Hepatocyte (in vitro differentiated cells): Measurements from ENCODE around the gene RND3.

Experiments
- EZH2phosphoT487 ChIP-seq: fragments of 200-600 bp; sonication (generic); IDR thresholded peaks from one replicate; pipeline ENCODE4 v1.6.1; 2018; ENCODE audit warnings: antibody characterized with exemption, mild to moderate bottlenecking, low read depth, moderate library complexity; ENCODE audit not compliant: unreplicated experiment, severe bottlenecking
- TF ChIP-seq, protein P1 (sequence below): fragments of 200-600 bp; sonication (generic); IDR thresholded peaks from 2 replicates; pipeline ENCODE4 v1.5.1; 2016; ENCODE audit warnings: antibody characterized with exemption, mild to moderate bottlenecking; ENCODE audit not compliant: poor library complexity

GRCh38 chr2:150476809-150477302 is 10.6 kb downstream of the RND3 start:
- TF ChIP-seq, protein P1, sequence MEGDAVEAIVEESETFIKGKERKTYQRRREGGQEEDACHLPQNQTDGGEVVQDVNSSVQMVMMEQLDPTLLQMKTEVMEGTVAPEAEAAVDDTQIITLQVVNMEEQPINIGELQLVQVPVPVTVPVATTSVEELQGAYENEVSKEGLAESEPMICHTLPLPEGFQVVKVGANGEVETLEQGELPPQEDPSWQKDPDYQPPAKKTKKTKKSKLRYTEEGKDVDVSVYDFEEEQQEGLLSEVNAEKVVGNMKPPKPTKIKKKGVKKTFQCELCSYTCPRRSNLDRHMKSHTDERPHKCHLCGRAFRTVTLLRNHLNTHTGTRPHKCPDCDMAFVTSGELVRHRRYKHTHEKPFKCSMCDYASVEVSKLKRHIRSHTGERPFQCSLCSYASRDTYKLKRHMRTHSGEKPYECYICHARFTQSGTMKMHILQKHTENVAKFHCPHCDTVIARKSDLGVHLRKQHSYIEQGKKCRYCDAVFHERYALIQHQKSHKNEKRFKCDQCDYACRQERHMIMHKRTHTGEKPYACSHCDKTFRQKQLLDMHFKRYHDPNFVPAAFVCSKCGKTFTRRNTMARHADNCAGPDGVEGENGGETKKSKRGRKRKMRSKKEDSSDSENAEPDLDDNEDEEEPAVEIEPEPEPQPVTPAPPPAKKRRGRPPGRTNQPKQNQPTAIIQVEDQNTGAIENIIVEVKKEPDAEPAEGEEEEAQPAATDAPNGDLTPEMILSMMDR: no peak
- TF ChIP-seq EZH2phosphoT487: no peak
